A204.1 (cell line): ENCODE measurements around the gene NENF.

Source experiments
- FAIRE-seq: peaks from 2 replicates; lab custom pipeline; 2012; peaks lifted over from hg19 to GRCh38; lab: Jason Lieb, UNC

The NENF gene

DNA sequence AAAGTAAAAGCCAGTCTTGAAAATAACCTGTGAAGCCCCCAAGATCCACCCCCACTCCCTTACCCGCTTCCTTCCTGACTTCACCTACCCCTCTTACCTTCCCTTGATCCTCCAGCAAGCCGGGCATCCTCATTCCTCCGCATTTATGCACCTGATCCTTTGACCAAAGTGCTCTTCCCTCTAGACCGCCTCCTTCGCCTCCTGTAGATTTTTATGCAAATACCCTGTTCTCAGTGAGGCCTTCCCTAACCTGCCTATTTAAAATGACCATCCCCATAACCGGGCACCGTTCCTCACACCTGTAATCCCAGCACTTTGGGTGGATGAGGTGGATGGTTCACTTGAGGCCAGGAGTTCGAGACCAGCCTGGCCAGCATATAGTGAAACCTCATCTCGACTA, 1.1 kb upstream of the NENF start:
- FAIRE-seq: no peak

DNA sequence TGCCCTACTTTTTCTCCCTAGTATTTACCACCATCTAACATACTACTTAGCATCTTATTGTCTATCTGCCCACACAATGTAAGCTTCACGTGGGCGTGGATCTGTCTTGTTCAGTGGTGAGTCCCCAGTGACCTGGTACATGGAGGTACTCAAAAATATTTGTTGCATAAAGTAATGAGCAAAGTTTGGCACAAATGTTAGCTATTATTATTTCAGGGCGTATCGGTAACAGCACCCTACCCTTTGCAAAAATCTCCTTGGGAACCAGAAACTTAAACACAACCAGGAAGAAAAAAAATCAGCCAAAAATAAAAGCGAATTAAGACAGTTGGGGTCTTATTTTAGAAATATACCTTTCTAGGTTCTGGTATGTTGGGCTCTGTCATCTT, 454 bp upstream of the NENF start:
- no peak for FAIRE-seq

DNA sequence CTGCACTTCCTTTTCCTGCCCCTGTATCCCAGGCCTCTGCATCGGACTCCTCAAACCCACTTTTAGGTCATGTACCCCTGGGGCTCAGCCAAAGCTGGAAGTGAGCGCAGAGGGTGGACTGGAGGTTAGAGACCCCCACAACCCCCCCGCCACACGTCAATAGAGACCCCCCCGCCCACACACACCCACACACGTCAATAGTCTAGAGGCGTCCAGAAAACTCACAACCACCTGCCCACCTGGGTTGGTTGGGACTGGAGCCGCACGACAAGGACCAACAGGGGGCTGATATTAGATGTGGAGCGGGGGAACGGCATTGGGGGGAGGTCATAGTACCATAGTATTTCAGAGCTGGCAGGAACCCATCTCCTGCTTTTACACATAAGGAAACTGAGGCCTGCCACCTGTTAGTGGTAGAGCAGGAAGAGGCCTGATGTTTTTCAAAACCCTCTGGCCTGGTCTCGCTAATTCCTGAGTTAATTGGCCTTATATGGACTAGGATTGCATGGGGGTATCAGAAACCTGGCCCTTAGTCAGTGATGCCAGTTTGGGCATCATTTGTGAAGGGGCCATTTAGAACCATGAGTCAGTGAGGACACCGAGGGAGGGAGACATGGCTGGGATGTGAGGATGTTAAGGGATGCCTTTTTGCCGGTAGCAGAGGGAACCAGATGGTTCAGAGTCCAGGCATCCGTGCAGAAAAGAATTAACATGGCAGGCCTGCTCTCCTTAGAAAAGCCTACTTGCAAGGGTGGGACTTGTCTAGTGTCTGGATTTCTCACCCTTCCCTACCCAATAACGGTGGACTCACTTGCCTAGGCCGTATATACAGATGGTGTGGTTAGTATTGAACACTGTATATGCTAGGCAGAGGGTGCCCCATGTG, 1.1 kb downstream of the NENF start:
- no peak for FAIRE-seq

DNA sequence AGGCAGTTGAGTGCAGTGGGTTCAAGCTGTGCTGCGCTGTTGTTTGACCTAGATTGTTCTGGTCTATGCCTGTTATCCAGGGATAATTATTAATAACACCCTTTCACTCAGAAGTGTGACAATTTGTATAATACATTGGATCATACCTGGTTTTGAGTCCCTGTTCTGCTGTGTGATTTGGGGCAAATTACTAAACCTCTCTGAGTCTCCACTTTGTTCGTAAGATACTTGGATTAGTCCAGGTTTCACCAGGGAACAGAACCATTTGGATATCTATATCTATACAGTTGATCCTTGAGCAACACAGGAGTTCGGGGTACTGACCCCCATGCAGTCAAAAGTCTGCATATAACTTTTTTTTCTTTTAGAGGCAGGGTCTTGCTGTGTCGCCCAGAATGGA, 2.3 kb downstream of the NENF start:
- FAIRE-seq: no peak

DNA sequence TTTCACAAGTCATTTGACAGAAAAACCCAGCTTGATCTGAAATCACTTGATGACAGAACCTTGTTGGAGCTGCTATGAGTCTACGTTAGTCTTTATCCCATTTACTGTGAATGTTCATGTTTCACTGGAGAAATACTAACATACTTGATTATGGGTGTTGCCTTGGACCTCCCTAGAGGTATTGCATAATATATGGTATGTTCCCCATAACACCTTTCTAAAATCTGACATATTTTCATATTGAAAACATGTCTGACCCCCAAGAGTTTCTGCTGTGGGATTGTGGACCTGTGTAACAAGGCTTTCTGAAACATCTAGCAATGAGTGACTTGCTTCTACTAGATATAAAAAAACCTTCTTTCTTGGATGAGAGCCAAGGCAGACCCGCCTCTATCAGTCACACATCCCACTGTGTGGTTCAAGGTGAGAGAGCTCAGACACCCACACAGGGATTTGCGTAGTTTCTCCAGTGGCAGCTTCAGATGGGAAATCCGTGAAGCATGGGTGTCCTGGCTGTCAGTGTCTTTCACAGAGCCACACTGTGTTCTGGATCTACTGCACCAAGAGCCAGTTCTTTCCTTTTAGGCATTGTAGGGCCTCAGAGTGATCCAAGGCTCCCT, 4.6 kb downstream of the NENF start:
- no peak for FAIRE-seq

DNA sequence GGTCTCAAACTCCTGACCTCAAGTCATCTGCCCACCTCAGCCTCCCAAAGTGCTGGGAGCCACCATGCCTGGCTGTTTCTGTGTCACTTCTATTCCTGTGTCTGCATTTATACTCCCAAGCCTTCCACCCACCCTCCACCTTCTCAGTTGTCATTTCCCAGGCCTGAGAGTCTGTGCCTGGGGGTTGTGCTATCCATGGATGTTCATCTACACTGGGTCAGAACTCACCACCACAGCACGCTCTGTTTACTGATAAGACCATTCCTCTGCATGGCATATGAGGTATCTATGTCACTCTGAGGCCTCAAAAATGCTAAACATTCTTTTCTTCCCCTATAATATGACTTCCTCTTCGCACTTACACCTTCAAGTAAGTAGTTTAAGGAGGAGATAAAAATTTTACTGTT, 6.1 kb downstream of the NENF start:
- FAIRE-seq: no peak

DNA sequence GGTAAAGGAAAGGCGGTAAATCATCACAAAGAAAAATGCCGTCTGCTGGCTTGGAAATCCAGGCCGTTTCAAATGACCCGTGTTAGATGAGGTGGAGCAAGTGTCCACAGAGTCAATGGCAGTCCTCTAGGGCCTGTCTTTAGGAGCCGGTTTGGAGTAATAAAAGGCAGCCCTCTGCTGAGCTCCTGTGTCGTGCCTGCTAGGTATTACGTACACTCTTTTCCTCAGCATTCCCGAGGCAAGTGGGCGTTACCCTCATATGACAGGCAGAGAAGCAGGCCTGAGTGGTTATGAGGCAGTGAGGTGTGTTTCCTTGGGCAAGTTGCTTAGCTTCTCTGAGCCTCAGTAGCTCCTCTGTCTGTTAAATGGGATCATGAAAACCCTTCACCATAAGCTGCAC, 7.7 kb downstream of the NENF start:
- no peak for FAIRE-seq

DNA sequence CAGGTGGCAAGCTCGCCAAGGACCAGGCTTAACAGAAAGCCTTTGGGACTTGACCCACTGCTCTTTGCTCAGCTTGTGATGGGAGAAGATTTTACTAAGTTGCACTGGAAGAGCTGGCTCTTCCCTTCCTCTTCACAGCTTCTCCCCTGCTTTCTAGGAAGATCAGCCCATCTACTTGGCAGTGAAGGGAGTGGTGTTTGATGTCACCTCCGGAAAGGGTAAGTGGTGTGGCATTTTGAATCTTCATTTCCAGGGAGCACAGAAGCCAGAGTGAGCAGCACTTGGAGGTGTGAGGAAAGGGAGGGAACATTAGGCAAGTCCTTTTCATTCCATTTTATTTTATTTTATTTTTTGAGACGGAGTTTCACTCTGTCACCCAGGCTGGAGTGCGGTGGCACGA, 9.7 kb downstream of the NENF start:
- FAIRE-seq: no peak

DNA sequence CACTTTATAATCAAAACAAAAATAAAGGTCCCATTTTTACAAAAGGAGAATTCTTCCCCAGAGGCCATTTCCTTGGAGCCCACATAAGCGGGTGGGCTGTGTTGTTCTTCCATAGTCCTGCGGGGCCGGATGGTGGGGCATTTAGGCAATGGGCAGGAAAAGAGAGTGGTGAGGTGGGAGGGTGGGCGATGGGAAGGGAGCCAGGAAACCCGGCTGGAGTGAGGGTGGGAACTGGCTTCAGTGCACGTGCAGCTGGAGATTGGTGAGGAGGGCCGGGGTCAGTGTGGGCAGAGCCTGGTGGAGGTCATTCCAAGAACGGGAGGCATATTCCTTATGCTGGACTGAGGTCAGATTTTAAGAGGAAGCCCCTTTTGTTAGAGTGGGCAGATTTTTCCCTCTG, 13.6 kb downstream of the NENF start:
- no peak for FAIRE-seq

DNA sequence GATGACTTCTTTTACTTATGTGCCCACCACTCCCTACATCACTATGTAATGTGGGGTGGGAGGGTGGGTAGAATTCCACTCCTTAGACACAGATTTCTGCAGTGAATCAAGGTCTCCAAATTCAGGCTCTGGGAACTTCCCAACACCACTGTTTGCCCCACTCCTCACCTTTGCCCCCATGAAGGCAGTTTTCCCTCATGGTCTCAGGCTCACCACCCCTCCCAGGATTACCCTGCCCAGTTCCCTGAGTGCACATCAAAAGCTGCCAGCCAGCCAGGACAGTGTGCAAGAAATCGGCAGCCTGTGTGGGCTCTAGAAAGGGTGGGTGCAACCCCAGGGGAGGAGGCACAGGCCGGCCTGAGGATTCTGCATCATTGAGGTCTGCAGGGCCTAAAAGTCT, 14.8 kb downstream of the NENF start:
- no peak for FAIRE-seq

DNA sequence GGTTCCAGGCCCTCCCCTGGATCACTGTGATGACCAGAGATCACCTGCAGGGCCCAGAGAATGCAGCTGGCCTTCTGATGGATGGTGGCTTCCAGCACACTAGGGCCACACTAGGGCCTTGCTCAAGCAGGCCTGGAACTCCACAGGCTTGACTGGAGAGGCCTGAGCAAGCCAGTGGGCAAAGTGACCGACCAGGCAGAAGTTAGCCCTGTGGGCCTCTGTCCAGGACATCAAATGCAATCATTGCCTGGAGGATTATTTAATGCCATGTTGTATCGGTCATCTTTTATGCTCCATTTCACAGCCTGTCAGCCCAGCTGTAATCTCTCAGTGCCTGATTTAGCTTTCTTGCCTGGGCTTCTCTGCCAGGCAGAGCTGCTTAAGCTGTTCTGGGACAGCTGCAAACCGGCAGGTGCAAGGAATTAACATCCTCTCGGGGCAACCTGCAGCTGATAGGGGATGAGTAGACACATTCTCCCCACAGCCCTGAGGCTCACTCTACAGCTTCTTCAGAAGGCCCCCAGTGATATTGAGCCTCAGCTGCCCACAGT, 17.7 kb downstream of the NENF start:
- no peak for FAIRE-seq

DNA sequence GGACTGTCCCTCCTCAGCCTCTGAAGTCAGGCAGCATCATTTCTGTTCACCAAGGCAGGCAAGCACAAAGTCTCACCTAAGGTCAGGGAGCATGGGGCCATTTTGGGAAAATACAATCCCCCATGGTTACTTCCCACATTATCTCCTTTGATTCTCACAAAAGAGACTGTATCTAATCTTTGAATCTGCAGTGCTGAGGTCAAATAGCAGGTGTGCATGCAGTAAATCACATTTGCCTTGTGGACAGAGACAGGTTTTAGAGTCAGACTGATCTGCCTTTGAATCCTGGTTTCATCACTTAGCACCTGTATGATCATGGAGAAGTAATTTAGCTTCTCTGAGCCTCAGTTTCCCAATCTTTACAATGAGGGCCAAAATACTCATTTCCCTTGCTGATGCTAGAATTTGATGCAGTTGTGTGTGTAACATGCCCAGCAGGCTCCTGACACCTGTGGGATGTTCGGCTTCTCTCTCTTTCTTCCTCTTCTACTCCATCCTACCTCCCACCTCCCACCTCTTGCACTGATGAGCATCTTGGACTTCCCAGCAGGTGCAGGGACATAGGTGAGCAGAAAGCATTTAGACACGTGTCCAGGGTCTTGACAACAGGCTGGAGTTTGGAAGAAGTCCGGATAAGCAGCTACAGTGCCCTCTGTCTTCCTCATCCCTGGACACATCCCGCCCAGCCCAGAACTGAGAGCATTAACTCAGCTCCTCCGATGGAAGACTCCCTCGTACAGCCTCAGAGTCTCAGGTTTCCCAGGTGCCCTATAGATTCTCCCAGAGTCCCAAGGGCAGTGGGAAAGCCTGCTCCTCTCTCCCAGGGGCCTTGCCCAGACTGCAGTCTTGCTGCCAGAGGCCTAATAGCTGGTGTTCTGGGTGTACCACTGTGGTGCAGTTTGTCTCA, 18.9 kb downstream of the NENF start:
- no peak for FAIRE-seq

DNA sequence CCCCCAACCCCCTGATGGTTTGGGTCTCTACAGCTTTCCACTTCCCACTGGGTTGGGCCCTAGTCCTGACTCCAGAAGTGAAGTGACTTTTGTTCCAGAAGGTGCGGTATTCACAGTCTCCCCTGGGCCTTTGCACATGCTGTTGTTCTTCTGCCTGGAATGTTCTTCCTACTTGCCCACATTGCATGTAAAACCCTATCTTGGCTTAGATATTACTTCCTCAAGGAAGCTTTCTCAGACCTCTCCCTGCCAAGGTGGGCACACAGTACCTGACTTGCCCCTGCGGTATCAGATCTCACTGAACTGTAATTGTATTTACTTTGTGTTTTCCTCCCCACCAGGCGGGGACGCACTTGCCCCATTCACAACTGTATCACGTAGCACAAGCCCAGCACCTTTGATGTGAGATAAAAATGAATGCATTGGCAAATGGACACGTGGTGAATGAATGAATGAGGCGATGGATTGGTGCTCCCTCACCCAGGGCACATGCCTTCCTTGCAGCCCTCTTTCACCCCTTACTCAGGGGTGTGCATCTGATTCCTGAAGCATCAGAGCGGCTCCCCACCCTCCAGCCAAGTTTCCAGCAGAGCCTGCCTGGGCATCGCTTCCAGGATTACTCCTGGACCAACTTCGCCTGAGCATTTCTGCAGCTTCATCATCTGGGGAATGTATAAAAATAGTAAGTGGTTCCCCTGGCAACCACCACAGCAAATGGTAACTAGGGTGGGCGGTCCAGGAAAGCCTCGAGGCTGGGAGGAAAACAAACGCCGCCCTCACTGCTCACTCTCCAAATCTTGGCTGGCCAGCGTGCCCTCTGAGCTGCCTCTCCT, 19.8 kb downstream of the NENF start:
- no peak for FAIRE-seq

DNA sequence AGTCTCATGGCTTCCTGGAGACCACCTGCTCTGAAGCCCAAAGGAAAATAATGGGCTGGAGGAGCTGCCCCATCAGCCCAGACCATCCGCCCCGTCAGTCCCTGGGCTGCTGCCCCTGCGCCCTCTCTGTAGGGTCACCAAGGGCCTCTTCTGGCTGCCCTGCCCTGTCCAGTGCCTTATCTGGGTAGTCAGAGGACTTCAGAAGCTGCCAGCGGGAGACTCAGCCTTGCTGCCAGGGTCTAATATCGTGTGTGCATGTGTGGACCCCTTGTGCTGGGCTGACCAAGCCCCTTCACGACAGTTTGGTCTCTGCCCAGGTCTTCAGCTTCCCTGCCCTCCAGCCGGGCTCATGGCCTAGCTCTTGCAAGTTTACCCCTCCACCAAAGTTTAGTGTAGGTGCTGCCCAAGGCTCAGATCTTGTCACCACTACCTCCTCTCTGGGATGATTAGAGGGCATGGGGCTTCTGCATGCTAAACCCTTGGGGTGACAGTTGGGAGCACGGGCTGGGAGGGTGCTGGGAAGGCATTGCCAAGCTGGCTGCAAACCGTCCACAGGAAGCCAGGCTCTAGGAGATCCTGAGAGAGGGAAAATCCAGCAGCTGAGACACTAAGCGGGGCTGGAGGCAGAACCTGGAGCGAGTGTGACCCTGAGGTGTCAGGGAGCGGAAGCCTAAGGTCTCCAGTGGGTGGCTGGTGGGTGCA, 20.6 kb downstream of the NENF start:
- FAIRE-seq: no peak

DNA sequence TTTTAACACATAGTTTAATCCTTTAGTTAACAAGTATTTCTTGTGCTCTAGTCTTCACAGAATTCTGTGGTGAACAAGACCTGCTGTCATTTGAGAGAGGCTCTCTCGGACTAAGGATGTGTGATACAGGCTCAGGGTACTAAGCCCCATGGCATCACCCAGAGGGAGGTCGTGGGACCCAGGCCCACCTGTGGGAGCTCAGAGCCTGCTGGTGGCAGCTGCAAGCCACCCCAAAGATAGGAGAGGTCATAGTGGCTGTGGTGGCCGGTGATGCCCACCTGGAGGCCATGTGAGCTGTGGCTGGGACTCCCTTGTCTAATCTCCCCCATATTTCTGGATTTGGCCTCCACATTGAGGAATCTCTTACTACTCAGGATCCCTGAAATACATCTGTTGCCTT, 22.0 kb downstream of the NENF start:
- no peak for FAIRE-seq

DNA sequence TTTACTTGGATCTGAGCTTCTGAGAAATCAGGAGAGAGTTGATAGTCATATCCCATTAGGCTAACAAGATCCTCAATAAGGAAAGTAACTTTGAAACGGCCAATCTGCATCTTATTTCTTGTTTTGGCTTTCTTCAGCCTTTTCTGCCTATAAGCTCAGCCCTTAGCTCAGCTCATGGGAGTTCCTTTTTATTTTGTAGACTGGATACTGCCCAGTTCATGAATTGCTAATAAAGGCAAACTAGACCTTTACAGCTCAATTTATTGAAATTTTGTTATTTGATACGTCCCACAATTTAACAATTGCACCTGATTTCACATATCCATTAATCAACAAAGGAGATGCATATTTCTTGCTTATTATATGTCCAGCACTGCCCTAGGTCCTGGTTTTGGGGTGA, 22.7 kb downstream of the NENF start:
- FAIRE-seq: no peak

DNA sequence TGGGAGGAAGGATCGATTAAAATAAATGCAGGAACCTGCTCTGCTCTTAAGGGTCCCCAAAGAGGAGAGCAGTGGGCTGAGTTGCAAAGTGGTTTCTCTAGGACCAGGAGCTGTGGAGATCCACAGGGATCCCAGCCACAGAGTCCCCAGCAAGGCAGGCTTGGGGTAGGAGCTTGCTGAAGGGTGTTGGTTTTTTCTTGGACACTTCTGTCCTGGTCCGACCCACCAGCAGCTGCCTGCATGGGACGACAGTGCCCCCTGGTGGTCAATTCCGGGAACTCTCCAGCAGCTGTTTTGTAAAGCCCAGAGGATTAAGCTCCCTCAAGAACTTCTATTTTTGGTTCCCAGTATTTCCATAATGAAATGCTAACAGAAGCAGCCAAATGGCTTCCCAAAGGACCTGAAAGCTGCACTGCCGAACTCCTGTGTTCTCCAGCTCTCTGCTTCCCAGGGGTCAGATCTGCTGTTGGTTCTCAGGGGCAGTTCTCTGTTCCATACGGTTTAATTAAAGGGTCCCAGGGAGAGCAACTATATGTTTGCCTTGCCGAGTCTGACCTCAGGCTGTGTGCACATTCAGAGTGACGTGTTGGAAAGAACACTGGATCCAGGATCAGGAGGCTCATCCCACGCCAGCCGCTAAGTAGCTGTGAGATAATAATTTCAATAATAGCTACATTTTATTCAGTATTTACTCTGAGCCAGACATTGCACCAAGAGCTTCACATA, 23.2 kb downstream of the NENF start:
- no peak for FAIRE-seq

DNA sequence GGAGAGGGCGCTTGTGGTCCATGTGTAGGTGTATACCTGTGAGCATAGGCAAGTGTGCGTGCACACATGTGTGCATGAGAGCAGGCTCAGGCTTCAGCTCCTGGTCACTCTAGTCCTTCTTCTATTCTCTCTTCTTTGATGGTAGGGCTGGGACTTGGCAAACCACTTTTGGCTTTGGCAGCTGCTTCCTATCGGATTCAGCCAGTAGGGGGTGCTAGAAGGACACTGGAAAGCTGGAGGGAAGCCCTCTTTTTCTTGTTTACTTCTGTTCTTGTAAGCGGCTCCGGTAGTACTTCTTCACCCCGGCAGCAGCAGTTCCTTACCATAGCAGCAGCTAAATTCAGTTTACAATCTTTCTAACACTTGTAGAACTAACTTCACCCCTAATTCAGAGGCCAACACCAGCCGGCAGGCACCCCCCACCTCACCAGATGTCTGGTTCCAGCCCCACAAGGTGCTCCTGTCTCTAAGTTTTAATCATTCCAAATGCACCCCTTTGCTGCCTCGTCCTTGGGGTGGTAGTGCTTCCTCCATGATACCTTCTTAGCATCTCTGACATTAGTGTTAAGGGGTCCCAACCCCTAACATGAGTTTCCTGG, 25.1 kb downstream of the NENF start:
- no peak for FAIRE-seq

DNA sequence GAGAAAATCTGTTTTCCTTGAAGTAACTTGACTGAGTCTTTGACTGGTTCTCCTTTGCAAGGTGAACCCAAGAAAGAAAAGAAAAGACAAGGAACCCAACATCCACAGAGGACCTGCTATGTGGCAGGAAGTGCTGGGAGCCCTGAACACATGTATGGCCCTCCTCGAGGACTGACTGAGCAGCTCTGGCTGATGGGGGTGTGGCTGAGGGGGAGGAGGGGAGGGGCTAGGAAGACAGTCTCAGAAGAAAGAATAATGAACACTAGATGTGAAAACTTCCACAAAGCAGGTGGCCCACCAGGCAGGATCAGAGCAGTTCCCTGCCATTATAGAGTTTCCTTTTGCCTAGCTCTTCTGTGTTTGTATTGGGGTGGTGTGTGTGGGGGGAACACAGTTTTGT, 26.1 kb downstream of the NENF start:
- no peak for FAIRE-seq

DNA sequence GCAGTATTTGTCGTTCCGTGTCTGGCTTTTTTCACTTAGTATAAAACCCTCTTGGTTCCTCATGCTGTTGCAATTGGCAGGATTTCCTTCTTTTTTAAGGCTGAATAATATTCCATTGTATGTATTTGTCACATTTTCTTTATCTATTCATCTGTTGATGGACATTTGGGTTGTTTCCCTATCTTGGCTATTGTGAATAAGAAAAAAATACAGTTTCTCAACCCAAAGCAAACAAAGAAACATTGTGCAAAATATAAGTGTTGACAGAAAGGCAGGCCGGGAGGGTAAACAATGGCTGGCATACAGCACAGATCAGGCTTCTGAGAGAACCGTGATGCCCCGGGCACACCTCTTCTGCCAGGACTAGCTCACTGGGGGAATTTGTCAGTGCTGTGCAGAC, 26.9 kb downstream of the NENF start:
- FAIRE-seq: no peak
